Esophagus squamous epithelium (tissue), 4 donors: ENCODE data around the gene EXOC3L4.

Experiments
- POLR2A ChIP-seq, 4 donors: fragments of 450-650 bp; IDR thresholded peaks; one replicate each; pipeline ENCODE4 v1.6.1; 2017; ENCODE audit warnings: antibody characterized with exemption in 4 of 4, mild to moderate bottlenecking in 4 of 4, moderate library complexity in 3 of 4
- TF ChIP-seq, protein P1 (sequence below), 6 experiments: fragments of 450-650 bp in 4 of 6; fragments of 200-600 bp in 2 of 6; sonication (generic) in 2 of 6; IDR thresholded peaks; one replicate each; pipeline ENCODE4 v1.5.1; 2016 to 2019; ENCODE audit warnings: antibody characterized with exemption in 6 of 6, mild to moderate bottlenecking in 4 of 6, moderate library complexity in 4 of 6

DNA sequence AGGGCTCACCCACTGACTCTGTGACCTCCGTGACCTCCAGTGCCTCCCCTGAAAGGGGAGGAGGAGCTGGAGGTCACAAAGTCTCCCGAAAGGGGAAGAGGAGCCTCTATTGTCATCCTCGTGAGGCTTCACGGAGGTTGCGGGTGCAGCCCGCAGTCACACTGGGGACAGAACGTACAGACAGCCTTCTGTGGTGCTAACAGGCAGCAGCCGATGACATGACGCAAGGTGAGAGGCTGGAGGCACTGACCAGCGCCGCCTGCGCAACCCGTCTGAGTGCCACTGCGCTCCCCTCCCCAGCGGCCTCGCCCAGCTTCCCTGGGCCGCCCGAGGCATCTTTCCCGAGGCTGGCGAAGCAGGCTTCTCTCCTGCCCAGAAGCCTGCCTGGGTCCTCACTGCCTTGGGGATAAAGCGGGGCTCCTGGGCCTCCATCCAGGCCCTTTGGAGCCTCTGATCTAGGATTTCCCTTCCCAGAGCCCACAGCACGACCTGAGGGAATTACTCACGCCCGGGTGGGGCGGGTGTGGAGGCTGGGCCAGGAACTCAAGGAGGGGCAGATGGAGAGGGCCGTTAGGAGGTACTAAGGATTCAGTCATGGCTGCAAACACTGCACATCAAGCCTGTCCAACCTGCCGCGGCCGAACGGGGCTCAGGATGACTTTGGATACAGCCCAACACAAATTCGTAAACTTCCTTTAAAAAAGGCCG is 22.8 kb upstream of the EXOC3L4 start:
- TF ChIP-seq, protein P1, sequence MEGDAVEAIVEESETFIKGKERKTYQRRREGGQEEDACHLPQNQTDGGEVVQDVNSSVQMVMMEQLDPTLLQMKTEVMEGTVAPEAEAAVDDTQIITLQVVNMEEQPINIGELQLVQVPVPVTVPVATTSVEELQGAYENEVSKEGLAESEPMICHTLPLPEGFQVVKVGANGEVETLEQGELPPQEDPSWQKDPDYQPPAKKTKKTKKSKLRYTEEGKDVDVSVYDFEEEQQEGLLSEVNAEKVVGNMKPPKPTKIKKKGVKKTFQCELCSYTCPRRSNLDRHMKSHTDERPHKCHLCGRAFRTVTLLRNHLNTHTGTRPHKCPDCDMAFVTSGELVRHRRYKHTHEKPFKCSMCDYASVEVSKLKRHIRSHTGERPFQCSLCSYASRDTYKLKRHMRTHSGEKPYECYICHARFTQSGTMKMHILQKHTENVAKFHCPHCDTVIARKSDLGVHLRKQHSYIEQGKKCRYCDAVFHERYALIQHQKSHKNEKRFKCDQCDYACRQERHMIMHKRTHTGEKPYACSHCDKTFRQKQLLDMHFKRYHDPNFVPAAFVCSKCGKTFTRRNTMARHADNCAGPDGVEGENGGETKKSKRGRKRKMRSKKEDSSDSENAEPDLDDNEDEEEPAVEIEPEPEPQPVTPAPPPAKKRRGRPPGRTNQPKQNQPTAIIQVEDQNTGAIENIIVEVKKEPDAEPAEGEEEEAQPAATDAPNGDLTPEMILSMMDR (IDR thresholded peaks at IDR 0.05): no peak
- no peak for TF ChIP-seq POLR2A (IDR thresholded peaks at IDR 0.05)
